ENCODE measurements around the gene TSPAN17.

GRCh38 chr5:176636426-176636825 lies 10.9 kb upstream of the TSPAN17 start:
- TF ChIP-seq, protein P1, sequence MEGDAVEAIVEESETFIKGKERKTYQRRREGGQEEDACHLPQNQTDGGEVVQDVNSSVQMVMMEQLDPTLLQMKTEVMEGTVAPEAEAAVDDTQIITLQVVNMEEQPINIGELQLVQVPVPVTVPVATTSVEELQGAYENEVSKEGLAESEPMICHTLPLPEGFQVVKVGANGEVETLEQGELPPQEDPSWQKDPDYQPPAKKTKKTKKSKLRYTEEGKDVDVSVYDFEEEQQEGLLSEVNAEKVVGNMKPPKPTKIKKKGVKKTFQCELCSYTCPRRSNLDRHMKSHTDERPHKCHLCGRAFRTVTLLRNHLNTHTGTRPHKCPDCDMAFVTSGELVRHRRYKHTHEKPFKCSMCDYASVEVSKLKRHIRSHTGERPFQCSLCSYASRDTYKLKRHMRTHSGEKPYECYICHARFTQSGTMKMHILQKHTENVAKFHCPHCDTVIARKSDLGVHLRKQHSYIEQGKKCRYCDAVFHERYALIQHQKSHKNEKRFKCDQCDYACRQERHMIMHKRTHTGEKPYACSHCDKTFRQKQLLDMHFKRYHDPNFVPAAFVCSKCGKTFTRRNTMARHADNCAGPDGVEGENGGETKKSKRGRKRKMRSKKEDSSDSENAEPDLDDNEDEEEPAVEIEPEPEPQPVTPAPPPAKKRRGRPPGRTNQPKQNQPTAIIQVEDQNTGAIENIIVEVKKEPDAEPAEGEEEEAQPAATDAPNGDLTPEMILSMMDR (IDR thresholded peaks at IDR 0.05; ENCODE audit: poor library complexity): no peak
- TF ChIP-seq EZH2 (IDR thresholded peaks at IDR 0.05; ENCODE audit: borderline replicate concordance) (no peak), EZH2phosphoT487 (IDR thresholded peaks at IDR 0.05; ENCODE audit: low read depth, severe bottlenecking, unreplicated experiment) (no peak)

All from hepatocyte (in vitro differentiated cells).